Gastroesophageal sphincter (tissue), 3 donors: ENCODE measurements around the gene WTIP.

ENCODE experiments used
- CTCF ChIP-seq, 4 experiments: fragments of 200-600 bp in 2 of 4; fragments of 450-650 bp in 2 of 4; sonication (generic) in 1 of 4; IDR thresholded peaks; one replicate each; pipeline ENCODE4 v1.5.1; 2017 to 2019; ENCODE audit warnings: antibody characterized with exemption in 4 of 4, mild to moderate bottlenecking in 2 of 4, moderate library complexity in 2 of 4
- EP300 ChIP-seq: sonication (generic); formaldehyde crosslinking; IDR thresholded peaks from one replicate; pipeline ENCODE4 v1.6.1; 2017; ENCODE audit warnings: antibody characterized with exemption, mild to moderate bottlenecking
- POLR2A ChIP-seq, 2 donors: fragments of 450-650 bp; IDR thresholded peaks; one replicate each; pipeline ENCODE4 v1.6.1; 2017; ENCODE audit warnings: antibody characterized with exemption in 2 of 2, mild to moderate bottlenecking in 2 of 2, moderate library complexity in 1 of 2
- POLR2AphosphoS5 ChIP-seq: sonication (generic); formaldehyde crosslinking; IDR thresholded peaks from one replicate; pipeline ENCODE4 v1.6.1; 2017; ENCODE audit warnings: antibody characterized with exemption

- TF ChIP-seq CTCF (IDR thresholded peaks at IDR 0.05) (no peak), EP300 (no peak), POLR2AphosphoS5 (no peak), POLR2A (IDR thresholded peaks at IDR 0.05) (no peak)
Observed at GRCh38 chr19:34494601-34495000, 13.0 kb downstream of the WTIP start.
